Measurements from ENCODE around the gene NOXO1.

DNA sequence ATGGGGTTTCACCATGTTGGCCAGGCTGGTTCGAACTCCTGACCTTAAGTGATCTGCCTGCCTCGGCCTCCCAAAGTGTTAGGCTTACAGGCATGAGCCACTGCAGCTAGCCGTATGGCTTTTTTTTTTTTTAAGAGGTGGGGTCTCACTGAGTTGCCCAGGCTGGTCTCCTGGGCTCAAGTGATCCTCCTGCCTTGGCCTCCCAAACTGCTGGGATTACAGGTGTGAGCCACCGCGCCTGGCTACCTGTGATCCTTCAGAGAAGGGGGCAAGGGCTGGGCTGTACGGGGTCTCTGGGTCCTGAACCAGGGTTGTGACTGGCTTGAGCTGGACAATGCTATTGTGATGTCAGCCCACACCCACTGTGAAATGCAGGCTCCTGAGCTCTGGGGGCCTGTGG is 14.8 kb downstream of the NOXO1 start, which contains the start of gene RNF151:
- no peak for TF ChIP-seq POLR2A (IDR thresholded peaks at IDR 0.05; ENCODE audit: low read depth, low read length)
- no peak for TF ChIP-seq TAF1 (IDR thresholded peaks at IDR 0.05; ENCODE audit: low read depth, low read length)
- TF ChIP-seq POLR2AphosphoS5 (IDR thresholded peaks at IDR 0.05; ENCODE audit: low read depth, low read length), result no peak
- TF ChIP-seq PAX5 (IDR thresholded peaks at IDR 0.05; ENCODE audit: insufficient read depth, low read length, severe bottlenecking), result no peak
